ENCODE measurements around the gene SLC12A5. TPM values are rescaled to one million over a fixed set of nuclear protein-coding genes. Genes with fewer than 3 reads are reported as not detected.
A peak's percentile ranks its signal among the peaks of the same experiment; 100 is the strongest.

Gene SLC12A5
- total and polyA plus RNA-seq, 9 of the 15 experiments (the other 6 are each of a cell fraction or from before 2014, with no cell fraction given): 0.36 to 7.5 (median 2.1) TPM

DNA sequence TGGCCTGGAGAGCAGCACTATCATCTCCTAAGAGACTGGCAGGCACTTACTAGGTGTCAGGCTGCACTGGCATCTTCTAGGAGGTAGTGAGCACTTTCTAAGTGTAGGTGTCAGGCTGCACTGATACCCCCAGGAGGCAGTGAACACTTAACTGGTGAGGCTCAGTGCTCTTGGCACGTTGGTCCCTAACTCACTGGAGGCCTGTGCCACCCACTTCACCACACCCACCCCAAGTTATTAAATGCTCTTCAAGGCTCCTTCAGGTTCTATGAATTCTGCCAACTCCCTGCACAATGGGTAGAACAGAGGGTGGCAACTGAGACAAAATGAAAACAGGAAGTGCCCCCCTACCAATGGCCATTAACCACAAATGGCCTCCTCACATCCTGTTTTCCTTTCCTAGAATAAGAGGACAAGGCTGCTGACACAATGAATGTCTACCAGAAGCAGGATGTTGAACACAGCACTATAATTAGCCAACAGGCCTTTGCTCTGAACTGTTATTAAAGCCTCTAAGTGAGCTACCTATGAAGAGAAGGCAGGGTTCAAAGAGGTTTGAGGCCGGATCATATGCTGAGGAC lies 31.4 kb downstream of the SLC12A5 start:
- Histone ChIP-seq H3K9ac (ENCODE audit: insufficient read depth in 1 of 2, low read depth in 2 of 2, low read length in 2 of 2) (no peak overlapping the region), H3K27ac (ENCODE audit: extremely low read depth, low read depth, low read length) (no peak overlapping the region), H3K79me2 (ENCODE audit: control insufficient read depth, insufficient read depth, low read length) (no peaks in the 10 kb centered on the region), H3K9me1 (ENCODE audit: control insufficient read depth, insufficient read depth, low read length) (peaks cover 4% of the 10 kb centered on the region), H3K27me3 (ENCODE audit: control insufficient read depth in 2 of 2, insufficient read depth in 2 of 2, low read length in 2 of 2) (no peaks in the 10 kb centered on the region), H3K36me3 (ENCODE audit: control insufficient read depth, insufficient read depth, low read length) (peaks cover 49% of the 10 kb centered on the region), H3K4me3 (no peak overlapping the region), H4K20me1 (replicated peaks; ENCODE audit: control insufficient read depth, insufficient read depth, low read length) (0 out of 2 replicates have a peak, but pooled peaks cover 11% of the 10 kb centered on the region), H2AFZ (ENCODE audit: low read depth, low read length) (no peak overlapping the region), H3K4me1 (replicated peaks in 1 of 2; ENCODE audit: control insufficient read depth in 2 of 2, insufficient read depth in 2 of 2, low read length in 2 of 2) (peaks cover 0 to 14% of the 10 kb centered on the region in 2 experiments; a peak in 2 of 5 replicates), H3K4me2 (ENCODE audit: insufficient read depth, low read length) (no peak overlapping the region), H3K9me3 (replicated peaks; ENCODE audit: control insufficient read depth, insufficient read depth, low read depth, low read length) (no peaks in the 10 kb centered on the region)
- TF ChIP-seq DPF2 (IDR thresholded peaks at IDR 0.05) (no peak), GABPA (tag; conservative IDR thresholded peaks at IDR 0.05; ENCODE audit: low read depth) (peak; percentile 48; the same call in 1 of the 2 replicates), SAFB (IDR thresholded peaks at IDR 0.05; ENCODE audit: borderline replicate concordance, low read depth, low read length) (no peak), SPI1 (IDR thresholded peaks at IDR 0.05; ENCODE audit: borderline replicate concordance, low read depth, low read length) (peak; percentile 81)
- no TSS peak for BruUV-seq (replicated peaks)
- DNase-seq (ENCODE audit: extremely low read depth in 1 of 4, low spot score in 3 of 4): no peak
- CTCF ChIA-PET (ENCODE audit: low intra/inter-chr PET ratio): no interaction called here
- POLR2A ChIA-PET: interaction anchor here (0.6 kb wide), 1 partner anchor 41 kb away, joined by 3 read pairs; no protein-coding TSS in a partner anchor
- no peak for FAIRE-seq
- intact Hi-C loops (cut with micrococcal nuclease): no loop called here
- ATAC-seq: no peak
- in situ Hi-C loops (cut with MboI): no loop called here
- 81% methylated on average over 2 of the region's 2 CpGs for WGBS (ENCODE audit: insufficient coverage, low coverage, missing lambda C conversion rate)

DNA sequence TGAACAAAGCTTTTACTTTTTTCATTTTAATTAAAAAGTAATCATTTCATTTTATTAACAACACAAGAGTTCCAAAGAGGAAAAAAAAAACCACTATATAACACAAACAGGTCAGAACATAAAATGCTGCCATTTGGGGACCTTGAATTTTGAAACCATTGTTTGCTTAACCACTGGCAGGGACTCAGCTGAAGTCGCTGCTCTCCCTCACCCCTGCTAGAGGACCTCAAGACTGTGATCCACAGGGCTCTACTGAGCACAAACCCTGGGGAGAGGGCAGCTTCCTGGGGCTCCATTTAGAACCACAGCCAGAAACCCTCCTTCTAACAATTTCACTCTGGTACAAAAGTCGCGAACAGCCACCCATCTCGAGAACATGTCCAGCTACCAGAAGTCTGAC lies 32.0 kb downstream of the SLC12A5 start:
- FAIRE-seq (no peak), ATAC-seq (no peak), DNase-seq (ENCODE audit: extremely low read depth in 1 of 4, low spot score in 3 of 4) (no peak)
- Histone ChIP-seq H3K27me3 (ENCODE audit: control insufficient read depth in 2 of 2, insufficient read depth in 2 of 2, low read length in 2 of 2) (no peaks in the 10 kb centered on the region), H3K27ac (ENCODE audit: extremely low read depth, low read depth, low read length) (no peak overlapping the region), H3K9ac (ENCODE audit: insufficient read depth in 1 of 2, low read depth in 2 of 2, low read length in 2 of 2) (no peak overlapping the region), H3K9me3 (replicated peaks; ENCODE audit: control insufficient read depth, insufficient read depth, low read depth, low read length) (no peaks in the 10 kb centered on the region), H3K36me3 (ENCODE audit: control insufficient read depth, insufficient read depth, low read length) (peaks cover 54% of the 10 kb centered on the region), H3K4me1 (replicated peaks in 1 of 2; ENCODE audit: control insufficient read depth in 2 of 2, insufficient read depth in 2 of 2, low read length in 2 of 2) (peaks cover 0 to 14% of the 10 kb centered on the region in 2 experiments; a peak in 2 of 5 replicates), H3K79me2 (ENCODE audit: control insufficient read depth, insufficient read depth, low read length) (no peaks in the 10 kb centered on the region), H3K4me3 (no peak overlapping the region), H3K9me1 (ENCODE audit: control insufficient read depth, insufficient read depth, low read length) (peaks cover 4% of the 10 kb centered on the region), H3K4me2 (ENCODE audit: insufficient read depth, low read length) (no peak overlapping the region), H4K20me1 (replicated peaks; ENCODE audit: control insufficient read depth, insufficient read depth, low read length) (0 out of 2 replicates have a peak, but pooled peaks cover 8% of the 10 kb centered on the region), H2AFZ (ENCODE audit: low read depth, low read length) (no peak overlapping the region)
- ChIA-PET CTCF (ENCODE audit: low intra/inter-chr PET ratio) (no interaction called here), POLR2A (interaction anchor here (0.6 kb wide), 1 partner anchor 40 kb away, joined by 3 read pairs; no protein-coding TSS in a partner anchor)
- intact Hi-C loops (cut with micrococcal nuclease): no loop called here
- TF ChIP-seq ERF (CRISPR knock-in tag; IDR thresholded peaks at IDR 0.05) (no peak), SUPT5H (IDR thresholded peaks at IDR 0.05) (no peak), ZNF184 (CRISPR knock-in tag; IDR thresholded peaks at IDR 0.05) (no peak)
- BruUV-seq (replicated peaks): no TSS peak
- in situ Hi-C loops (cut with MboI): no loop called here
- 81% methylated on average over 4 of the region's 4 CpGs for WGBS (ENCODE audit: insufficient coverage, low coverage, missing lambda C conversion rate)

All from K562 (cell line).